Suprapubic skin (tissue), 3 donors: ENCODE measurements around the gene OR10P1.

Source experiments
- CTCF ChIP-seq, 2 donors: fragments of 200-600 bp in 1 of 2; fragments of 450-650 bp in 1 of 2; sonication (generic) in 1 of 2; IDR thresholded peaks; one replicate each; pipeline ENCODE4 v1.5.1; 2016 to 2019; ENCODE audit warnings: antibody characterized with exemption in 2 of 2, mild to moderate bottlenecking in 1 of 2, moderate library complexity in 1 of 2
- POLR2AphosphoS5 ChIP-seq, 3 donors: sonication (generic); formaldehyde crosslinking; IDR thresholded peaks; one replicate each; pipeline ENCODE4 v1.6.1; 2017; ENCODE audit warnings: antibody characterized with exemption in 3 of 3

GRCh38 chr12:55610598-55610997 is 26.1 kb upstream of the OR10P1 start:
- TF ChIP-seq POLR2AphosphoS5 (IDR thresholded peaks at IDR 0.05): no peak
- TF ChIP-seq CTCF (IDR thresholded peaks at IDR 0.05): no peak
